GM18508 (cell line): ENCODE data around the gene BTBD2.

Source experiments
- ATAC-seq: cut with Tn5 transposase; IDR thresholded peaks from one replicate; pipeline ENCODE4 v1.9.1; 2021; ENCODE audit warnings: moderate number of reproducible peaks; ENCODE audit not compliant: insufficient read depth, unreplicated experiment

BTBD2 gene

DNA sequence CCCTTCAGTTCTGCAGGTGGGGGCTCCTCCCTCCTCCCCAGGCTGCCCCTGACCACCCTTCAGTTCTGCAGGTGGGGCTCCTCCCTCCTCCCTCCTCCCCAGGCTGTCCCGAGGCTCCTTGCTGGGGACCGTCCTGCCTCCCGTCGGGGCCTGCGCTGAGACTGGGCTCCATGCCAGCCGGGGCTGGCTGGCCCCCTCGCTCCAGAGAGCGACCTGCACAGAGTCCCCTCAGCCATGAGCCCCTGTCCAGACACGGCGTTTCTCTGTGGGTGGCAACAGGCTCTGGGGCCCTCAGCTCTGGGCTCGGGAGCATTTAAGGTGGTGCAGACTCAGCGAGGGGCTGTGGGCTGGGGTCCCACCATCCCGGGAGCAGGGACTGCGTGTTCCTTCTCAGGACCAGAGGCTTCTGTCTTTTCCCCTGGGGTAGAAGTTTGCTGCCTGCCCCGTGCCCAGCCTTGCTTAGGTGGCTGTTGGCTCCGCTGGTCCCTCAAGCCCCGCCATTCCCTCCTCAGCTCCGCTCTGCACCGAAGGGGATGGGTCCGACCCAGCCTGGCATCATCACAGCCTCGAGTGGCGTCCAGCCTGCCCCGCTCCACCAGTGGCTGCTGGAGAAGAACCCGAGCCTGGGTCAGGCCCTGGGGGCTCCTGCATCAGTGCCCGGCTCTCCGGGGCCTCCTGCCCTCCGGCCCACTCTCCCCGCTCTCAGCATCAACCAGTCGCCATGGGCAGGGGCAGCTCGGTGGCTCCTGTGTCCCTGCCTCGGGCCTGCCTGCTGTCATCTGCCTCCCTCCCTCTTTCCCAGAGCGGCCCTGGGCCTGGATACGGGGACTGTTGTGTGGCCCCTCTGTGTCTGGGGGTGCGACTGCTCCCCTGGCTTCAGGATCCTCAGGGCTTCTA is 47.0 kb downstream of the BTBD2 start:
- no peak for ATAC-seq

DNA sequence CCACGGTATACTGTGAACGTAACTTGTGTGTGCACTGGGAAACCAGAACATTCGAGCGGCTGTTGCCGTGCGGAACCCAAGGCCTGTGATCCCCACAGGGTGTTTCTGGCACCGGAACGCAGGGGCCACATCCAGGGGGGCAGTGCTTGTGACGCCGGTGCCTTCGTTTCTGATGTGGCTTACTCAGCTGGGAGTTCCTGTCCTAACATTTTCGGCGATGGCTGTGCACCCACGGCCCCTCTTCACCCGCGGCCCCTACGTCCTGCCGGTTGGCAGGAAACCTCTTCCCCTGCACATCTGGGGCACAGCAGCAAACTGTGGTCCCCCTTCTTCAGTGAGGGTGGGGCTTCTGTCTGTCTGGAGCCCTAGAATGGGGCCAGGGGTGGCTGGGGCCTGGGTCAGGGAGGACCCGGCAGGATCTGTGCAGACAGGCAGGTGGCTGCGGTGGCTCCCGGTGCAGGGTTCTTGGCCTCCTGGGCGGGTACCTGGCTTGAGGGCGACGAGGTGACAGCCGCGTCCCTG is 48.4 kb downstream of the BTBD2 start:
- no peak for ATAC-seq

DNA sequence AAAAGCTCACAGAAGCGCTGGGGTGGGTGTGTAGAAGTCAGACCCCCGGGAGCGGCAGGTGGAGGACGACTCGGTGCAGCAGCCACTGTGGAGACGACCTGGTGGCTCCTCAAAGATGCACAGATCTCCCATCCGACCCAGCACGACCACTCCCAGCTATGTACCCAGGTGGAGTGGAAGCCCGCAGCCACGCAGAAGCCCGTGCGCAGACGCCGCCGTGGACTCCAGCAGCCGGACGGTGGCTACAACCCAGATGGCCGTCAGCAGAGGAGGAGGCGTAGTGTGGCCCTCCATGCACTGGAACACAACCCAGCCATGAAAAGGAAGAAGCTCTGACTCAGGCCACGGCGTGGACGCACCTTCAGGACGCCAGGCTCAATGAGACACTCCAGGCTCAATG is 52.8 kb downstream of the BTBD2 start:
- no peak for ATAC-seq

DNA sequence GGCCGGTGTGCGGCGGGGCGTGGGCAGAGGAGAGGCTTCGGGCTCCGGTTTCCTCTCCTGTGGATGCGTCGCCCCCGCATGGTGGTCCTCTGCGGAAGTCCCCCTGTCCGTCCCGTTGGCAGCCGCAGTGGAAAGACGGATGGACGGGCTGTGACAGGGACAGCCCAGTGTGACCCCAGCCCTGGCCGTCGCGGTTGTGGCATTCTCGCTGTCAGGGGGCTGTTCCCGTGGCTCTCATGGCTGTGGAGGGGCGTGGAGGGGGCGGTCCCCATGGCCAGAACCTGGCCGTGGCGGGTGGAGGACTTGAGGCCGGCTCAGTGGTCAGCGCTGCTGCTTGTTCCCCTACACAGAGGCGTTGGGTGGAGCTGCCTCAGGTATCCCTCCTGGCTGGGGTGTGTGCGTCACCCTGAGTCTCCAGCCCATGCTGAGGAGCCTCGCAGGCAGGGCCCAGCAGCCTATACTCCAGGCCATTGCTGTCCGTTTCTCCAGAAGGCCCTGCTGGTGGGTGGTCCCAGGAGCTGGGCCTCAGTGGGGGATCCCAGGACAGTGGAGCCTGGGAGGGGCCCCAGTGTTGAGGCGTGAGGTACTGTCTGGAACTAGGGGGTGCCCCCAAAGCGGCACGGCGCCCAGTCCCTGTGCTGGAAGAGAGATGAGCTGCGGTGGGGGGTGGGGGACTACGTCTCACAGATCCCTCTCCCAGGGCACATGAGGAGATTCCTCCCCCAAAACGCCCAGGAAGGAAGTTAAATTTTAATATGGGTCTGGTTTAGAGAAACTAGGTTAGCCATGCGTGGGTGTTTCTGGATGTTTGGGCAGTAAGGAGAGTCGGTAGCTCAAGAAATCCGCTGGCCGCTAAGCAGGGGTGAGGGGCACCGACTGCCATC is 54.3 kb downstream of the BTBD2 start:
- no peak for ATAC-seq

DNA sequence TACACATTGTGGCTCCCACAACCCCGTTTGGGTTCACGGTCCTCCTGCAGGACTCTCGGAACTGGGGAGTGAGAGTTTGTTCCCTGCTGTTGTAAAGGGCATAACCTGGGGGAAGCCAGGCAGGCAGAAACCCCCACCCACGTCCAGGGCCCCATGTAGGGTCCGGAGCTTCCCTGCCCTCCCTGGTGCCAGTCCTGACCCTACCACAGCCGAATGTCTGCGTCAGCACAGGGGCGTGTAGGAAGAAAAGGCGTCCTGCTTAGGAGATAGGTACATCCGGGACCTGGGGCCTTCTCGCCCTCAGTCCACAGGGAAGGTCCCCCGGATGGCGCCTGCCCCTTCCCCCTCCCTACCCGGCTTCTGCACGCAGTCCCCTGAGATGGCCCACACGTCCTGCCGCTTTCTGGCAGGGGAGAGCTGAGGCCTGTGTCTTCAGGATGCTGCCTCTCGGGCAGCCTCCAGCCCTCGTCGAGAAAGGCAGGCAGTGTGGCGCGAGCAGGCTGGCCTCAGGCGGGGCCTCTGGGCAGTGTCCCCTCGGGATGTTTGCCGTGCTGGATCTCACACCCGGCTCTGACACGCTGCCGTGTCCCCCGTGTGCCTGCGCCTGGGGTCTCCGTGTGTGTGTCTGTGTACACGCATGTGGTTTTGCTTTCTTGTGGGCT is 55.5 kb downstream of the BTBD2 start:
- ATAC-seq, result no peak

DNA sequence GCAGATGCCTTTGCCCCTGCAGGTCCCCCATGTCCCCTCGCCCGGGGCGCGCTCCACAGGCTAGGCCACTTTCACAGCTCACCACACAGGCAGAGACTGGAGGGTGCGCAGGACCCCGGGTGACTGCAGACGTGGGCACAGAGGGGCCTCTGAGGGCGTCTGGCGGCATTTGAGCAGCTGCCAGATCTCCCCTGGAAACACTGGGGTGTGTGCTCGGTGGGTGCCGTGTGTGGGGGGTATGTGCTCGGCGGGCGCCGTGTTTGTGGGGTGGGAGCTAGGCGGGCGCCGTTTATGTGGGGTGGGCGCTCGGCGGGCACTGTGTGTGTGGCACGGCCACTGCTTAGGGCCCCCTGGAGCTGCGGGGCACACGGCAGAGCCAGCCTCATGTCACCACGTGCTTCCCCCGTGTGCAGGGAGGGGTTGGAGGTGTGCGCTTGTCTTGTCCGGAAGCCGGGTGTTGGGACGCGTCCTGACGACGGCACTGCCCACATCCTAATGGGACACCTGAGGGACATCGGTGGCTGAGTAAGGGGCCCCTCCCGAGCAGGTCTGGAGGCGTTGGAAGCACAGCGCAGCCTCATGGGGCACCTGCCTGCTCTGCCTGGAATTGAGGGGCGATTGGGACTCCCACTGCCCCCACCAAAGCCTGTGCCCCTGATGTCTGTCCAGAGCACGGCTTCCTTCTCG is 57.8 kb downstream of the BTBD2 start:
- ATAC-seq, result no peak

DNA sequence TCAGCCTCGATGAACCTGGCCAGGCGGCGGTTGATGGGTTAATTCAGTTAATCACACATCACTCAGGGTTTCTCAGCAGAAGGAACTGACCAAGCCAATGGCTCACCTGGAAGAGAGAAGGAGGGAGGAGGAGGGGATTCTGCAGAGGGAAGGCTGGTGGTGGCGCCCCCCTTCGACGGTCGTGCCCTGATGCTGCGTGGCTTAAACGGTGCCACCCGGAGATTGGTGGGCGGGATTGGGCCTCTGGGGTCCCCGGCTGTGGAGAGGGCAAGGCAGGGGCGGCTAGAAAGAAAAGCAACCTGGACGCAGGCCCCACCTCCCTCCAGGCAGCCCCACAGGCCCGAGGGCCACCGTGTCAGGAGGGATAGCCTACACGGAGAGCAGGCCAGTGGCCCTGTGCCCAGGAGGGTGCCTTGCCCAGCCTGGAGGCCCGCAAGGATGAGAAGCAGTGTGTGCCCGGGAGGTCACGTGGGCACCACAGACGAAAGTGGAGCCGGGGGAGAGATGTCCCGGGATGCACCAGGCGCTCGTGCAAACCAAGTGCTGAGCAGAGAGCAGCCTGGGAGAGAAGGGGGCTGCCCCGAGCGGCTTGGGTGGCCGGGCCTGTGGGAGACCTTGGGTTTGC is 58.5 kb downstream of the BTBD2 start:
- ATAC-seq, result no peak

DNA sequence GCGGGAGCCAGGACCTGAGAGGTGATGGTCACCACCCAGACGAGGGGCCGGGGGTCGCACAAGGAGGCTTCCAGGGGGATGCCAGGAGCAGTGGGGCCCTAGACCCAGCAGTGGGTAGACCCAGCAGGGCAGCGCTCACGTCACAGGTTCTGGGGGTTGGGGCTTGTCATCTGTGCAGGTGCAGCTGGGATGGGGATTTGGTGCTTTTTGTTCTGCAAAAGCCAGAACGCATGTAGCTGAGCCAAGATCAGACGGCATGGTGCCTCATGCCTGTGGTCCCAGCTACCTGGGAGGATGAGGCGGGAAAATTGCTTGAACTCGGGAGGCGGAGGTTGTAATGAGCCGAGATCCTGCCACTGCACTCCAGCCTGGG is 59.4 kb downstream of the BTBD2 start:
- ATAC-seq, result no peak

DNA sequence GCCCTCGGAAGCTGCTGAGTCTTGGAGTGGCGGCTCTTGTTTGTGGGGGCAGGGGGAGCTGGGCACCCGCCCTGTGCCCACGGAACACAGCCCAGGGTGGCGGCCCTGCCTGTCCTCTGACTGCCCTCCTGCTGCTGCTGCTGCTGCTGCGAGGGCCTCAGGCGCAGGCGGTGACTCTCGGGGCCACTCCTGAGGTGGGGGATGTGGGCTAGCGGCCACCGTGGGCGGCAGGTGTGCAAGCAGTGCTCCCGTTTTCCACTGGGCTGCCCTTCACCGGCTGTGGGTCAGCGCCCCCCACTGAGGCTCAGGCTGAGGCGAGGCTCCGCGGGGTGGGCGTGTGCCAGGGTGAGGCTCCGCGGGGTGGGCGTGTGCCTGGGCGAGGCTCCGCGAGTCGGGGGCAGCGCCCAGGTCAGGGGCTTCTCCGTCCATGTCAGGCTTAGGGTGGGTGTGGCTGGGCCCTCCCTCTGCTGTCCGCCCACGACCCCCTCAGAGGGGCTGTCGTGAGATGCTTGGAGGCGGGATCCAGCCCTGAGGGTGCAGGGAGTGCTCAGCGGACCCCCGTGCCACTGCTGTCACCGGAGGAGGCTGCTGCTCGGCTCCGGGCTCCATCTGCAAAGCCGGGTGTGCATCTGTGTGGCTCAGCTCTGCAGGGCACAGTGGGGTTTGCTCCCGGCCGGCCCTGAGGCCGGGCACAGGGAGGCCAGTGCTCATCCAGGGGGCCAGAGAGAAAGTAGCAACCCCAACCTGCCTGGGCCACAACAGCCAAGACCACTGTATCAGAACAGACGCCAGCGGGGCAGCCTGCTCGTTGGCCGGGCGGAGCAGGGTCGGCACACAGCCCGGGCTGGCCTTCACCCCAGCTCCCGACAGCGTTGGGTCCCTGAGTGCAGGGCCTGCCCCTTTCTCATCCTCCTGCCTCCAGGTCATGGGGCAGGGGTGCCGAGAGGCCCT is 60.1 kb downstream of the BTBD2 start:
- no peak for ATAC-seq

DNA sequence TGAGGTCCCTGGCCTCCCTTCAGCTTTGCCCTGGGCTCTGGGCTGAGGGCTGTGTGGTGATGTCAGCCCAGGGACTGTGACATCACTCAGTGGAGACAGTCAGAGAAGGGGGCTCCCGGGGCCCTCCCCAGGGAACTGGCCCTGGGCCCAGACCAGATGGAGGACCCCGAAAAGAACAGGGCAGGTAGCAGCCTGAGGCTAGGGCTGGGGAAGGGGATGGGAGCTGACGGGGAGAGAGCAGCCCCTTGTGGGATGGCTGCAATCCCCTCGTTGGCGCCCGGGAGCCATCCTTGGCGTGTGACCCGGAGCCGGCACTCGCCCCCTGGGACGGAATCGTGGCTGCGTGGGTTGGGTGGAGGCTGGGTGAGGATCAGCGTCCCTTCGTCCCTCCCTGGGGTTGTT is 61.0 kb downstream of the BTBD2 start:
- no peak for ATAC-seq

DNA sequence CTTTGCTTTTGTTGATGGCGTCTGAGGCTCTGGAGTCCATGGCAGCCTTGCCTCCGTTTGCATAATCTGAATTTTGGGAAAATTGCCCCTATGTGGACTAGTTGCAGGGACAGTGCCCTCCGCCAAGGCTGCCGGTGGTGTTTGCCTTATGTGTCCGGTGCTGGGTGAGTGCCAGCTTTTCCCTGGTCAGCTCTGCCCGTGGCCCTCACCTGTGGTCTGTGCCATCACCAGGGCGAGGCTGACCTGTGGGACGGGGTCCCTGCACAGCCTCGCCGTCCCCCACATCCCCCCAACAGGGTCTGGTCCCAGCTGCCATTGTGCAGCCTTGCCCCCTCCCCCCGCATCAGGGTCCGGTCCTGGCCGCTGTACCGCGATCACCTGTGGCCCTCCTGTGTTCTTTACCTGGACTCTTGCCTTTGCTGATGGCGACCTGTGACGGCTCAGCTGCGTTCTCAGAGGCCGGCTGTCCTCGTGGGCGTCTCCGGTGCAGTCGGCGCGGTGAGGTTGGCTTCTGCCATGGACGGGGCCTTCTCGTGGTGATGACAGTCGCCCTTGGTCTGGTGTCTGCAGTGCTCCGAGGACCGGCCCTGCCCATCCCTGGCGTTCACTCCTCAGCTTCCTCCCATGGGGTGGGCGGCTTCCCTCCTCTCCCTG is 61.9 kb downstream of the BTBD2 start:
- no peak for ATAC-seq

DNA sequence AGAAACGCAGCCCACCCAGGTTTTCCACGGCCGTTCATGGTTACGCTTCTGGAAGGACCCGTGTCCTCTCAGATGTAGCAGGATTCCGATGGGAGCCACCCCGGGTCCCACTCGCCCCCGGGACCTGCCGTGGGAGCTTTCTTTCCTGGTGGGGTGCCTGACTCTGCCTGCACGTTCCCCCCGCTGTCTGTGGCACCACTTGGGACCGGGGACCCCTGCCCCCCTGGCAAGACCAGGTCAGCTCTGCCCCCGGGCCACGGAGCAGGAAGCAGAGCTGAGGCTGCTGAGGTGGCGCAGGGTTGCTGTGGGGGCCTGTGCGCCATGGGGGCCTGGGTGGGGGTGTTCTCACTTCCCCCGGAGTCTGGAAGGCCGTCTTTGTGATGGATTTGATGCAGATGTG is 62.5 kb downstream of the BTBD2 start:
- ATAC-seq, result no peak

DNA sequence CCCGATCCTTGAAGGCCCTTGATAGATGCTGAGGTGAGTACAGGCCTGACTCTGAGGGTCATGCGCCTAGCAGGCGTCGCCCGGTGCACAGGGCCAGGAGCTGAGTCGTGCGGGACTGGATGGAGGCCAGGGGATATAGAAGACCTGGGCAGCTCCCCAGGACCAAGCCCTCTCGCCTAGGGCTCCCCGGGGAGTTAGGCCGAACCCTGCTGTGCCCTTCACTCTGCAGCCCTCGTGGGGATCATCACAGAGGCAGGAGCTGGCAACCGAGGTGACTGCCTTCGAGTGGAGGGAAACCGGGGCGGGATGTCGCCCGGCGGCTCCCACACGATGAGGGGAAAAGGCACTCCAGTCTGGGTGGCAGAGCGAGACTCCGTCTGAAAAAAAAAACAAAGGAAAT is 62.9 kb downstream of the BTBD2 start:
- ATAC-seq, result no peak

DNA sequence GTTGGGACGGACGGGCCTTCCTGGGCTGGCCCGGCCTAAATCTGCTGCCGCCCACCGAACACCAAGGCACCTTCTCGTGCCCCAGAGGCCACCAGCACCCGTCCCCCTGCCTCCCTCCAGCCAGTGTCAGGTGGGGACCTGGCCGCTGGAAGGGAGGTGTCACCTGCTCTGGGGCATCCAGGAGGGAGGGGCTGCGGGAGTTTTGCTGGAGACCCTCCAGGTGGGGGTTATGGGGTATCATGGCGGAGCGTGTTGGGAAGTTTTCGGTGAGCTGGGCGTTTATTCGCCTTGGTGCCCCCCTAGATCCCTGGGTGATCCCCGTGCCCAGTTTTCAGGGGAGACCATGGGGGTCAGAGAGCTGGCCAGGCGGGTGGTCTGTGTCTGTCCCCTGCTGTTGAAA is 64.9 kb downstream of the BTBD2 start:
- no peak for ATAC-seq

DNA sequence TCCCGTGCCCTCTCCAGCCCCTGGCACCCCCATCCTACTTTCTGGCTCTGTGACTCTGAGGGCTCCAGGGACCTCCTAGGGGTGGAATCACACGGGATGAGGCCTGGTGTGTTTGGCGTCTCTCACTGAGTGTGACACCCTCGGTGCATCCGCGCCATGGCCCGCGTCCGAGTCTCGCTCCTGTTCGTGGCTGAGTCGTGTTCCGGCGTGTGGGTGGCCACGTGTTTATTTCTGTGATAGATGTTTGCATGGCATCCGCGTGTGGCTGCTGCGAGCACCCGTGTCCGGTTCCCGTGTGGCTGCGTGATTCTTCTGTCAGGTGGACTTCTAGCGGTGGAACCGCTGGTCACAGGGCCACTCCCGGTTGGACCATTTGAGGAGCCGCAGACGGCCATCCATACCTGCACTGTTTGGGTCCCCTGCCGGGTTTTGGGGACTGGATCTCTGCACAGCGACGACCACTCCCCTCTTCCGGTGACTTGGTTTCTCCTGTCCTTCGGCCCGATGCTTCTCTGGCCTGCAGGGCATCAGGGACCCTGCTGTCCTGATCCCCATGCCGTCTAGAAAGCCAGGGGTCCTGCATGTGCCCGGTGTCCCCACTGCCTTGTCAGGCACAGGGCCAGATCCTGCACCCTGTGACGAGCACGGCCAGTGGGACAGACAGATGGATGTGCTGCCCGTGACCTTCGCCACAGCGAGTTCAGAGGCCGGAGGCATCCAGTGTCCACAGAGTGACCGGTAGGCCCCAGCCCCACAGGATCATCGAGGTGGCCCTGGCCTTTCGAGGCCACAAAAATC is 66.0 kb downstream of the BTBD2 start:
- no peak for ATAC-seq

DNA sequence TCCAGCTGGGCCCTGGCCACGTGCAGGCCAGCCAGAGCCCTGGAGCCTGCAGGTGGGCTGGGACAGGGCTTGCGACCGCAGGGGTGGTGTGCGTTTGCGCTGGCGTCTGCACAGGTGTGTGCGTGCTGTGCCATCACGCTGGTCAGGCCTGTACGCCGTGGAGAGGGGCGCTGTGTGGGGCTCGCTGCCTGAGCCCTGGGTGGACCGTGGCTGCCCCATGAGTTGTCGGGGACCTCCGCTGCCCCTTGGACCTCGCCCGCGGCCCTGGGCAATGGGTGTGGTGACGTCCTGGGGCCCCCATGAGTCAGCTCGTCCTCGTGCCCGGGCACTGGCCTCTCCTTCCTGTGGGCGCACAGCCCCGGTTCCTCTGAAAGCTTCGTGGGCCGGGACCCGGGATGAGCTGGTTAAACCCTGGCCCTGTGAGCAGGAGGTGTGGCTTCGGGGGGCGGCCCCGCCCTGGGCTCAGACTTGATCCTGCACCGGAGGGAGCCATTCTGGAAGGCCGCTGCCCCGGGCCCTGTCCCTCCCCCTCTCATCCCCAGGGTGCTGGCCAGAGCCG is 67.8 kb downstream of the BTBD2 start:
- no peak for ATAC-seq

DNA sequence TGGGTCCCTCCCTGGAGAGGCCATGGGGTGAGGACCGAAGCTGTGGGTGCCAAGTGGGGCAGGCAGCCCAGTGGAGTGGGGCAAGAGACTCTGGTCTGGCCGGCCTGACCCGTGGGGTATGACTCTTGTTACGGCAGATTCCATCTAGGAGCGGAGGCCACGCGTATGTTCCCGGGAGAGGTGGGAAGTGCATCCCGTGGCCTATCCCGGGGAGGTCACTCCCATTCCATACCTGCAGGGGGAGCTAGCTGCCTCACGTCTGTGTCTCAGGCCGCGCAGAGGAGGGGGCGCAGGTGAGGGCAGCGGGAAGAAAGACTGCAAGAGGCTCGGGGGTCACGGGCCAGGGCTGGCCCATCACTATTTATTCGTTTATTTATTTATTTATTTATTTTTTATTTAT is 69.6 kb downstream of the BTBD2 start:
- no peak for ATAC-seq
